OCI-LY1 (cell line): Measurements from ENCODE around the gene TNS1.
A peak's percentile ranks its signal among the peaks of the same experiment; 100 is the strongest.

Experiments
- H2AFZ ChIP-seq: fragments of 200-600 bp; sonication (generic), shearing (Covaris generic); 2 replicates; pipeline ENCODE4 v1.6.0; 2014; ENCODE audit warnings: antibody characterized with exemption, mild to moderate bottlenecking, low read length
- H3F3A ChIP-seq: fragments of 200-600 bp; sonication (generic), shearing (Covaris generic); 2 replicates; pipeline ENCODE4 v1.6.0; 2014; ENCODE audit warnings: mild to moderate bottlenecking, antibody characterized with exemption, low read length, moderate library complexity; ENCODE audit not compliant: insufficient read depth
- H3K27ac ChIP-seq: fragments of 200-600 bp; sonication (generic); 2 replicates; pipeline ENCODE4 v1.5.1; 2014; ENCODE audit warnings: low read length, mixed run types, mild to moderate bottlenecking, low read depth; ENCODE audit not compliant: poor library complexity, severe bottlenecking
- H3K27me3 ChIP-seq: fragments of 200-600 bp; sonication (generic); 2 replicates; pipeline ENCODE4 v1.6.0; 2014; ENCODE audit warnings: antibody characterized with exemption, mild to moderate bottlenecking, low read length, moderate library complexity; ENCODE audit not compliant: insufficient read depth
- H3K36me3 ChIP-seq: fragments of 200-600 bp; sonication (generic); 2 replicates; pipeline ENCODE4 v1.6.1; 2014; ENCODE audit warnings: mild to moderate bottlenecking, antibody characterized with exemption, low read length, moderate library complexity, mixed read lengths; ENCODE audit not compliant: insufficient read depth
- H3K4me1 ChIP-seq: fragments of 200-600 bp; sonication (generic); 2 replicates; pipeline ENCODE4 v1.5.1; 2014; ENCODE audit warnings: mild to moderate bottlenecking, low read length, moderate library complexity; ENCODE audit not compliant: insufficient read depth, severe bottlenecking
- H3K4me2 ChIP-seq: fragments of 200-600 bp; sonication (generic), shearing (Covaris generic); 2 replicates; pipeline ENCODE4 v1.6.1; 2014; ENCODE audit warnings: low read length
- H3K4me3 ChIP-seq: fragments of 200-600 bp; sonication (generic); 2 replicates; pipeline ENCODE4 v1.5.1; 2014; ENCODE audit warnings: low read length, low read depth, mild to moderate bottlenecking, mixed read lengths; ENCODE audit not compliant: poor library complexity, severe bottlenecking
- H3K79me2 ChIP-seq: fragments of 200-600 bp; shearing (Covaris generic); 2 replicates; pipeline ENCODE4 v1.6.1; 2016; ENCODE audit warnings: mixed run types, low read length, mixed read lengths; ENCODE audit not compliant: insufficient read depth
- H3K9ac ChIP-seq: fragments of 200-600 bp; sonication (generic), shearing (Covaris generic); 2 replicates; pipeline ENCODE4 v1.6.1; 2014; ENCODE audit warnings: mild to moderate bottlenecking, low read length, mixed read lengths
- H3K9me2 ChIP-seq: fragments of 200-600 bp; sonication (generic), shearing (Covaris generic); 2 replicates; pipeline ENCODE4 v1.6.1; 2014; ENCODE audit warnings: low read depth, mild to moderate bottlenecking, low read length, mixed read lengths
- H3K9me3 ChIP-seq: fragments of 200-600 bp; shearing (Covaris generic); 2 replicates; pipeline ENCODE4 v1.6.1; 2014; ENCODE audit warnings: low read length, mixed read lengths
- H4K20me1 ChIP-seq: fragments of 200-600 bp; sonication (generic), shearing (Covaris generic); 2 replicates; pipeline ENCODE4 v1.6.0; 2016; ENCODE audit warnings: mild to moderate bottlenecking, low read length; ENCODE audit not compliant: insufficient read depth
- CTCF ChIP-seq: fragments of 200-600 bp; sonication (generic), shearing (Covaris generic); IDR thresholded peaks from 2 replicates; pipeline ENCODE4 v1.5.1; 2017; ENCODE audit warnings: mild to moderate bottlenecking, antibody characterized with exemption, low read length, moderate library complexity, mixed read lengths
- EZH2 ChIP-seq: fragments of 200-600 bp; sonication (generic), shearing (Covaris generic); IDR thresholded peaks from 2 replicates; pipeline ENCODE4 v1.8.0; 2017; ENCODE audit warnings: borderline replicate concordance, mixed run types, mild to moderate bottlenecking, antibody characterized with exemption, low read length, moderate library complexity, mixed read lengths

Gene TNS1

GRCh38 chr2:217886720-217887309, 116.0 kb downstream of the TNS1 start:
- no peak overlapping the region for H3K4me2 ChIP-seq
- no peak overlapping the region for H3K9ac ChIP-seq

GRCh38 chr2:217886091-217886490, 116.7 kb downstream of the TNS1 start:
- Histone ChIP-seq H2AFZ (no peak overlapping the region), H3F3A (no peaks in the 10 kb centered on the region), H3K9ac (no peak overlapping the region), H3K4me2 (no peak overlapping the region), H3K27ac (no peak overlapping the region), H3K4me1 (no peaks in the 10 kb centered on the region), H3K9me2 (no peaks in the 10 kb centered on the region), H3K4me3 (no peak overlapping the region), H3K36me3 (no peaks in the 10 kb centered on the region), H3K9me3 (no peaks in the 10 kb centered on the region), H4K20me1 (no peaks in the 10 kb centered on the region), H3K79me2 (no peaks in the 10 kb centered on the region), H3K27me3 (no peaks in the 10 kb centered on the region)
- no peak for TF ChIP-seq EZH2
- TF ChIP-seq CTCF = no peak

More at GRCh38 chr2:217886720-217887309, 116.0 kb downstream of the TNS1 start:
- no peaks in the 10 kb centered on the region for H3K79me2 ChIP-seq
- no peak overlapping the region for H2AFZ ChIP-seq
- no peaks in the 10 kb centered on the region for H3K9me3 ChIP-seq
- no peak overlapping the region for H3K4me3 ChIP-seq
- H3K36me3 ChIP-seq = no peaks in the 10 kb centered on the region
- TF ChIP-seq CTCF = peak; percentile 77
- no peak for TF ChIP-seq EZH2
- H3K27me3 ChIP-seq = no peaks in the 10 kb centered on the region
- H3K27ac ChIP-seq = no peak overlapping the region
- no peaks in the 10 kb centered on the region for H4K20me1 ChIP-seq
- H3K9me2 ChIP-seq = no peaks in the 10 kb centered on the region
- H3K4me1 ChIP-seq = no peaks in the 10 kb centered on the region
- H3F3A ChIP-seq = no peaks in the 10 kb centered on the region

- H3K9me3 ChIP-seq = no peaks in the 10 kb centered on the region
- no peak for TF ChIP-seq EZH2
- no peak for TF ChIP-seq CTCF
- H3K79me2 ChIP-seq = no peaks in the 10 kb centered on the region
- H3F3A ChIP-seq = no peaks in the 10 kb centered on the region
- H3K36me3 ChIP-seq = no peaks in the 10 kb centered on the region
- H3K9ac ChIP-seq = no peak overlapping the region
- H3K4me2 ChIP-seq = no peak overlapping the region
- no peaks in the 10 kb centered on the region for H4K20me1 ChIP-seq
- H3K9me2 ChIP-seq = no peaks in the 10 kb centered on the region
- no peak overlapping the region for H3K27ac ChIP-seq
- no peaks in the 10 kb centered on the region for H3K4me1 ChIP-seq
- no peak overlapping the region for H2AFZ ChIP-seq
- H3K4me3 ChIP-seq = no peak overlapping the region
- no peaks in the 10 kb centered on the region for H3K27me3 ChIP-seq
Measured at GRCh38 chr2:217884985-217885384, 117.8 kb downstream of the TNS1 start.
